HUES6 (cell line): ENCODE data around the gene GGCX.

Experiments
- H3K27ac ChIP-seq: 2 replicates; pipeline ENCODE4 v1.7.0; 2013; ENCODE audit warnings: low read depth, mild to moderate bottlenecking, low read length, inconsistent platforms
- H3K27me3 ChIP-seq: 2 replicates; pipeline ENCODE4 v1.6.1; 2013; ENCODE audit warnings: low read length; ENCODE audit not compliant: control insufficient read depth, insufficient read depth
- H3K36me3 ChIP-seq: 2 replicates; pipeline ENCODE4 v1.6.1; 2013; ENCODE audit warnings: low read length; ENCODE audit not compliant: control insufficient read depth, insufficient read depth
- H3K4me1 ChIP-seq: 2 replicates; pipeline ENCODE4 v1.6.1; 2013; ENCODE audit warnings: low read length; ENCODE audit not compliant: control insufficient read depth, insufficient read depth
- H3K4me3 ChIP-seq: 2 replicates; pipeline ENCODE4 v1.5.1; 2013; ENCODE audit warnings: low read depth, low read length
- H3K9ac ChIP-seq: one replicate; pipeline ENCODE4 v1.6.1; 2013; ENCODE audit warnings: mild to moderate bottlenecking, low read length
- H3K9me3 ChIP-seq: 2 replicates; pipeline ENCODE4 v1.6.1; 2013; ENCODE audit warnings: low read depth, low read length; ENCODE audit not compliant: control insufficient read depth, insufficient read depth

GGCX gene

DNA sequence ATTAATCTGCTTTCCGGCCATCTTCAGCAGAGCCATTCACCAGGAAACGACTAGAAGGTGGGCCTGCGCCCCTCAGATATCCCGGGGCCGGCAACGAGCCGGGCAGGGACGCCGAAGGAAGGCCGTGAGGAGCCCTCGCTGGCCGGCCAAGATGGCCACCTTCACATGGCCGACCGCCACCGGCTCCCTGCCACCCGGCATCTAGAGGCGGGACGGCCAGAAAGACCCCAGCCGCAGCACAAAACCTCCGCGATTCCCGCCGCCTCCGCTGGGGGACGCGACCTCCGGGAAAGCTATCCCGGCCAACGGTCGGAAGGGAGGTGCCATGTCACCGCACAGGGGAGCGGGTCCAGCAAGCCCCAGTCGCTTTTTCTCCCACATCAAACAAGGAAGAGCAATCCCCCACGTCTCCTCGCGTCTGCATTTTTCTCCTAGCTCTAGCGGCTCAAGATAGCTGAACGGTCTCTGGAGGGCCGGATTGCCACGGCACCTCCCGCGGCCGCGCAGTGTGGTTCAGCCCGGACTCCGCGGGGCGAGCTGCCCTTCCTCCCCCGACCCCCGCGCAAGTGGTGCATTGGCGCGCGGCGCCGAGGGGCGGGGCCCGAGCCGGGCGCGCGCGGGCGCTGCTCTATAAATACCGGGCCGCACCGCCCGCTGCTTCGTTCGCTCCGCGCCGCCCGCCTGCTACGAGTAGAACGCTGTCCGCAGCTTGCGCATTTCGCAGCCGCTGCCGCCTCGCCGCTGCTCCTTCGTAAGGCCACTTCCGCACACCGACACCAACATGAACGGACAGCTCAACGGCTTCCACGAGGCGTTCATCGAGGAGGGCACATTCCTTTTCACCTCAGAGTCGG, 22.6 kb downstream of the GGCX start, which contains the start of gene MAT2A:
Gene MAT2A (plus strand): TSS at position 662 of the 854 bp plus-strand sequence. CDS start 120 bp downstream, at position 782.
- peak within 1 kb of the TSS; percentile 99 for H3K9ac ChIP-seq
- no peaks in the 10 kb centered on the region for H3K27me3 ChIP-seq
- H3K36me3 ChIP-seq = peaks cover 46% of the 10 kb centered on the region
- peaks cover 18% of the 10 kb centered on the region for H3K4me1 ChIP-seq
- peak within 1 kb of the TSS; percentile 100 for H3K4me3 ChIP-seq
- H3K9me3 ChIP-seq = no peaks in the 10 kb centered on the region
- peak within 1 kb of the TSS; percentile 100 for H3K27ac ChIP-seq

DNA sequence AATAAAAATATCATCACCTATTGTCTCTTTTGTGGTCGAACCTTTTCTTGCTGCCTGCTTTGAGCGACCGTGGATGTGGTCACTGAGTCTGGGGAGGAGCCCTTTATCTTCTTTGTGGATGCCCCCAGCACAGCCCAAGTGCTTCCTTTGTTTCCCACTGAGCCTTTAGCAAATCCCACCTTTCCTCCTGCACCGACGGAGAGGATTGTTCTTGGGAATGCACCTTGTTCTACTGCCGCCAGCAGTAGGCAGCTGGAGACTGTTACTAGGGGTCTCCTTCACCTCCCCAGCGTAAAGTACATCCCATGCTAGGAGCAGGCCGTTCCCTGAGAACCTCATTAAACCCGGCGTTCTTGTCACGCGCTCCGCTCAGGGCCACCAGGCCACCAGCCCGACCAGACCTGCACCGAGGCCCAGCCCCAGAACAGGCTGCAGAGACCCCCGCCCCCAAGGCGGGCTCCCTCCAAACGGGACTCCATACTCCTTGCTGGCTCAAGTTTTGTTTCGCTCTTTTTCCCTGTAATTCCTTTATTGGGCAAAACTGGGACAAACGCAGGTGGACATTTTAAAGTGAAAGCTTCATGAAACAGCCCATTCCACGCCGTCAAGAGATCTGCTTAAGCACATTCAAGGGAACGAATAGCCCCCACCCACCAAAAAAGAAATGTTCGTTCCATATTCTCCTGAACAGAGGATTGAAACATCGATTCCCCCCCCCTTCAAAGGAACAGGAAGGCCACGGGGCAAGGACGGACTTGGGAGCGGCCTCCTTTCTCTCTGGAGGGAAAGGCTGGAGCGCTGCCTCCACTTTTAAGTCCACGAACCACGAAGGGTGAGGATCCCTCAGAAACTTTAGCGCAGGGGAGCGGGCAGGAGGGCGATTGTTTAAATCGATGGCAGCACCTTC, 23.4 kb downstream of the GGCX start:
- H3K9me3 ChIP-seq = no peaks in the 10 kb centered on the region
- peaks cover 18% of the 10 kb centered on the region for H3K4me1 ChIP-seq
- peak overlapping the region; percentile 100 for H3K27ac ChIP-seq
- no peaks in the 10 kb centered on the region for H3K27me3 ChIP-seq
- peak overlapping the region; percentile 100 for H3K4me3 ChIP-seq
- peaks cover 37% of the 10 kb centered on the region for H3K36me3 ChIP-seq
- peak overlapping the region; percentile 99 for H3K9ac ChIP-seq

DNA sequence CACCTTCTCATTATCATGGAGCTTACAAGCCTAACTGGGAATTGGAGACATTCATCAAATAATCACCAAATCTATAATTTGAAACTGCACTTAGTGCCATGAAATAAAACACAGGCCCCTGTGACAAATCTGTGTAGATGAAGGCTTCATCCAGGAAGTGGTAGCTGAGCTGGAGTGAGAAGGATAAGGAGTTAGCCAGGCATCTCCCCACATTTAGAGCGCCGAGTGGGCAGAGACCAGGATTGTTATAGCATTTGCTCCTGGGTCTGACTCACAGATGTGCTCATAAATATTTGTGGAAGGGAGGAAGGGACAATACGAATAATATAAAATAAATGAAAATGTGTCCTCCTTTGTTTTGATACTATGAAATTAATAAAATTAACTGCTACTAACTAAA, 24.8 kb downstream of the GGCX start:
- Histone ChIP-seq H3K4me3 (no peak overlapping the region), H3K27me3 (no peaks in the 10 kb centered on the region), H3K27ac (no peak overlapping the region), H3K9me3 (no peaks in the 10 kb centered on the region), H3K36me3 (peaks cover 23% of the 10 kb centered on the region), H3K9ac (no peak overlapping the region), H3K4me1 (peaks cover 17% of the 10 kb centered on the region)

DNA sequence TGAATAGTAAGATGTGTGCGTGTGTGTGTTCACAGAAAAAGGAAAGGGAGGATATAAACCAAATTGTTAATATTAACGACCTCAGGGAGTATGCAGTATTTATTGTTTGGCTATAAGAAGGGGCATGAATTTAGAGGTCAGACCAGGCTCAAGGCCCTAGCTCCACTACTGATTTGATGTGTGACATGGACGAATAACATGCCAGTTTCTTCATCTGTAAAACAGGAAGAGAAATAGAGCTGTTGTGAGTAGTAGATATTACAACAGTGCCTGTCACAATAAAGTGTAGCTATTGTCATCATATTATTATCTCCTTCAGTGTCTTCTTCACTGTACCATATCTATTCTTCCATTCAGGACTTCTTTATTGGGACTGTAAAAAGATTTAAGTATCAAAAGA, 26.4 kb downstream of the GGCX start:
- H3K27ac ChIP-seq = no peak overlapping the region
- H3K9ac ChIP-seq = no peak overlapping the region

DNA sequence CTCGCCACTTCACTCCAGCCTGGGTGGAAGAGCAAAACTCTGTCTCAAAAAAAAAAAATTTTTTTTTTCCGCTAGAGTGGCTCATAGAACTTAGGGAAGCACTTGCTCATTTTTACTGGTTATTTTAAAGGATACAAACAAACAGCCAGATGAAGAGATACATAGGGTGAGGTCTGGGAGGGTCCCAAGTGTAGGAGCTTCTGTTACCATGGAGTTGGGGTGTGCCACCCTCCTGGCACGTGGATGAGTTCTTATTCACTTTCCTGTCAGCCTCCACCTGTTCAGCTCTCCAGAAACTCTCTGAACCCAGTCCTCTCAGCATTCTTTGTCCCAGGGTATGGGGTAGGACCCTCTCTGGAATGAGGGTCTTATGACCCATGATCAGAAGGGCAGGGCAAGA, 27.2 kb downstream of the GGCX start:
- Histone ChIP-seq H3K4me3 (no peak overlapping the region), H3K36me3 (peaks cover 1% of the 10 kb centered on the region), H3K9ac (no peak overlapping the region), H3K27me3 (no peaks in the 10 kb centered on the region), H3K27ac (no peak overlapping the region), H3K4me1 (peaks cover 12% of the 10 kb centered on the region), H3K9me3 (no peaks in the 10 kb centered on the region)

More for the DNA sequence above, 26.4 kb downstream of the GGCX start:
- Histone ChIP-seq H3K4me3 (no peak overlapping the region), H3K36me3 (peaks cover 7% of the 10 kb centered on the region), H3K4me1 (peaks cover 12% of the 10 kb centered on the region), H3K27me3 (no peaks in the 10 kb centered on the region), H3K9me3 (no peaks in the 10 kb centered on the region)

DNA sequence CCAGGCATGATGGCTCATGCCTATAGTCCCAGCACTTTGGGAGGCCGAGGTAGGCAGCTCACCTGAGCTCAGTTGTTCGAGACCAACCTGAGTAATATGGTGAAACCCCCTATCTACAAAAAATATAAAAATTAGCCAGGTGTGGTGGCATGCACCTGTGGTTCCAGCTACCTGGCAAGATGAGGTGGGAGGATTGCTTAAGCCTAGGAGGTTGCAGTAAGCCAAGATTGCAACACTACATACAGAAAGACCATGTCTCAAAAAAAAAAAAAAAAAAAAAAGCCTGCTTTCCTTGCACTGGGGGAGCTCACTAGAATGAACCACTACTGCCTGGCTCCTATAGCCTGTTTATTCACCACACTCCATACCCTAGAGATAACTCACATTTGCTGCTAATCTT, 29.7 kb downstream of the GGCX start:
- Histone ChIP-seq H3K4me1 (no peaks in the 10 kb centered on the region), H3K36me3 (no peaks in the 10 kb centered on the region), H3K27ac (no peak overlapping the region), H3K9me3 (no peaks in the 10 kb centered on the region), H3K4me3 (no peak overlapping the region), H3K27me3 (no peaks in the 10 kb centered on the region), H3K9ac (no peak overlapping the region)

DNA sequence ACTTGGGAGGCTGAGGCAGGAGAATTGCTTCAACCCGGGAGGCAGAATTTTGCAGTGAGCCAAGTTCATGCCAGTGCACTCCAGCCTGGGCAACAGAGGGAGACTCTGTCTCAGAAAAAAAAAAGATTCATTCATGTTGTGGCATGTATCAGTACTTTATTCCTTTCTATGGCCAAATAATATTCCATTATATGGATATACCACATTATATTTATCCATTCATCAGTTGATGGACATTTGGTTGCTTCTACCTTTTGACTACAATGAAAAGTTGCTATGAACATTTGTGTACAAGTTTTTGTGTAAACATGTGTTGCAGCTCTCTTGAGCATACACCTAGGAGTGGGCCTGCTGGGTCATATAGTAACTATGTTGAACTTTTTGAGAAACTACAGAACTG, 31.5 kb downstream of the GGCX start:
- Histone ChIP-seq H3K27ac (no peak overlapping the region), H3K4me3 (no peak overlapping the region), H3K27me3 (no peaks in the 10 kb centered on the region), H3K9ac (no peak overlapping the region), H3K36me3 (no peaks in the 10 kb centered on the region), H3K4me1 (peaks cover 10% of the 10 kb centered on the region), H3K9me3 (no peaks in the 10 kb centered on the region)

DNA sequence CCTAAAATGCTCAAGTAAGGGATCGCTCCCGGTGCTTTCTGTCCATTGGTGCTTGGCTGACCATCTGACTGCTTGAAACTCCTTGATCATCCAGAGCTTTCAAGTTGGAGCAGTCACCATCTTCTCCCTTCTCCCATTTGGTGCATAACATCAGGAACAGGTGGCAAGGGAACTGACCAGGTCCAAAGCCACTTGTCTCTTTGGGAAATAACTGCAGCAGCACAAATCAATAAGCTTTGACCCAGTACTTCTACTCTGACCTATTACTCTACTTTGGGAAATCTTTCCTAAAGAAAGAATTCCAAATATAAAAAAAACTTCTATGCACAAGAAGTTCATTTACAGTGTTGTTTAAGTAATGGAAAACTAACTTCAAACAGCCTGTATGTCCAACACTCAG, 32.9 kb downstream of the GGCX start:
- Histone ChIP-seq H3K27ac (no peak overlapping the region), H3K4me1 (peaks cover 16% of the 10 kb centered on the region), H3K27me3 (no peaks in the 10 kb centered on the region), H3K36me3 (no peaks in the 10 kb centered on the region), H3K9me3 (no peaks in the 10 kb centered on the region), H3K4me3 (no peak overlapping the region), H3K9ac (no peak overlapping the region)

DNA sequence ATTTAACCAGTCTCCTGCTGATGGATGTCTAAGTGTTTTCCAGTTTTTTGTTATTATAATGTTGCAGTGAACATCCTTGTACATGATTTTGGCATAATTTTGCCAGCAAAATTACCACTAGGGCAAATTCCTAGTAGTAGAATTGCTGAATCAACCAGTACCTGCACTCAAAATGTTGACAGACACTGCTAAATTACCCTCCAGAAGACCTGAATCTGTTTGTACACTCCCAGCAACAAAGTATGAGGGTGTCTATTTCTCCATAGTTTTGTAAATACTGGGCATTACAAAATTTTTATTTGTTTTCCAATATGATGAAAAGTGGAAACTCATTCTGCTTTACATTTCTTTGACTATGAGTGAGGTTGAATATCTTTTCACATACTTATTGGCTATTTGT, 33.5 kb downstream of the GGCX start:
- Histone ChIP-seq H3K27ac (no peak overlapping the region), H3K9ac (no peak overlapping the region)

DNA sequence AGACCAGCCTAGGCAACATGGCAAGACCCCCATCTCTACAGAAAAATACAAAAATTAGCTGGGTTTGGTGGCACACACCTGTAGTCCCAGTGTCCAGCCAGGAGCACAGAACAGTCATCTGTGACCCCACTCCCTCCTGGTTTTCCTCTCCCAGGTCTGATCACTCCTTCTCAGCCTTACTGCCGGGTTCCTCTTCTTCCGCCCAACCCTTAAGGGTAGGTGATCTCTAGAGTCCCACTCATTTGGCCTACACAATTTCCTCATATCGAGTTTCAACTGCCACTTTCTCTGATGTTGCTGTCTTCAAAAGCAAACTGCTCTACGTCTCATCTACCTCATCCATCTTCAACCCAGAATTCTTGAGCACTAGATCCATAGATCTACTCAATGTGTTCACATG, 35.7 kb downstream of the GGCX start:
- Histone ChIP-seq H3K4me3 (no peak overlapping the region), H3K36me3 (no peaks in the 10 kb centered on the region), H3K27me3 (no peaks in the 10 kb centered on the region), H3K9me3 (no peaks in the 10 kb centered on the region), H3K27ac (no peak overlapping the region), H3K9ac (no peak overlapping the region), H3K4me1 (peaks cover 16% of the 10 kb centered on the region)

More for the DNA sequence above, 33.5 kb downstream of the GGCX start:
- Histone ChIP-seq H3K4me3 (no peak overlapping the region), H3K27me3 (no peaks in the 10 kb centered on the region), H3K36me3 (no peaks in the 10 kb centered on the region), H3K9me3 (no peaks in the 10 kb centered on the region), H3K4me1 (peaks cover 16% of the 10 kb centered on the region)

DNA sequence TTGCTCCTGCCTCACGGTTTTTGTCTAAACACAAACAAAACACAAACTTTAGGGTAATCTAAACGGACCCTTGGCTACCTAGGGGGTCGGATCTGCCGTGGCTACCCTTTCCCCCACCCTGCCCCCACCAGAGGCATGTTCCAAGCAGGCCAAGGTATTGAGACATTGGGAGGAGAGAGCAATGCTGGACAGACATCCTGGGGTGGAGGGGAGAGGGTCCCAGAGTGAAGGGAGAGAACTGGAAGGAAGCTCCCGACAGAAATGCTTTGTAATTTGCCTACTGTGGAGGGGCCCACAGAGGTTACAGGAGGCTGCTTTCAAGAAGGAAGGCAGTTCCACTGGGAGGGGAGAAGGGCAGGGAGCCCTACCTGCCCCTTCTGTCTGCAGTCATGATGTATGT, 36.3 kb downstream of the GGCX start:
- H3K4me3 ChIP-seq = no peak overlapping the region
- no peaks in the 10 kb centered on the region for H3K9me3 ChIP-seq
- no peak overlapping the region for H3K9ac ChIP-seq
- H3K27ac ChIP-seq = no peak overlapping the region
- peaks cover 16% of the 10 kb centered on the region for H3K4me1 ChIP-seq
- no peaks in the 10 kb centered on the region for H3K27me3 ChIP-seq
- H3K36me3 ChIP-seq = no peaks in the 10 kb centered on the region
